Neural progenitor cell (in vitro differentiated cells): ENCODE data around the gene OSGEPL1. TPM values are rescaled to one million over a fixed set of nuclear protein-coding genes. Genes with fewer than 3 reads are reported as not detected.
"Not testable (repeated sequence)": the region's sequence is repeated elsewhere in the genome, so short reads cannot be mapped to it uniquely, and the experiment has no call there.

Experiments
- DNase-seq: peaks from one replicate; pipeline ENCODE4 v3.0.0-alpha.2; 2016; ENCODE audit warnings: low spot score
- H2AFZ ChIP-seq: fragments of 200-600 bp; sonication (generic); replicated peaks from 2 replicates; pipeline ENCODE4 v1.6.1; 2016; ENCODE audit warnings: antibody characterized with exemption
- H3F3A ChIP-seq: fragments of 200-600 bp; sonication (generic); 2 replicates; pipeline ENCODE4 v1.6.1; 2016; ENCODE audit warnings: antibody characterized with exemption, low read depth
- H3K27ac ChIP-seq: fragments of 200-600 bp; sonication (generic); 2 replicates; pipeline ENCODE4 v1.5.1; 2016; ENCODE audit warnings: mild to moderate bottlenecking
- H3K27me3 ChIP-seq: fragments of 200-600 bp; sonication (generic); 2 replicates; pipeline ENCODE4 v1.6.1; 2016; ENCODE audit warnings: mild to moderate bottlenecking, moderate library complexity
- H3K36me3 ChIP-seq: fragments of 200-600 bp; sonication (generic); 2 replicates; pipeline ENCODE4 v1.5.1; 2016
- H3K4me1 ChIP-seq: fragments of 200-600 bp; sonication (generic); 2 replicates; pipeline ENCODE4 v1.6.1; 2016; ENCODE audit warnings: mixed run types
- H3K4me2 ChIP-seq: fragments of 200-600 bp; sonication (generic); 2 replicates; pipeline ENCODE4 v1.6.1; 2016
- H3K4me3 ChIP-seq: fragments of 200-600 bp; sonication (generic); 2 replicates; pipeline ENCODE4 v1.5.1; 2016
- H3K79me2 ChIP-seq: fragments of 200-600 bp; sonication (generic); 2 replicates; pipeline ENCODE4 v1.6.1; 2016; ENCODE audit warnings: low read depth
- H3K9ac ChIP-seq: fragments of 200-600 bp; sonication (generic); 2 replicates; pipeline ENCODE4 v1.6.1; 2016
- H3K9me3 ChIP-seq: fragments of 200-600 bp; sonication (generic); 2 replicates; pipeline ENCODE4 v1.5.1; 2016; ENCODE audit warnings: low read depth
- H4K20me1 ChIP-seq: fragments of 200-600 bp; sonication (generic); 2 replicates; pipeline ENCODE4 v1.6.1; 2016; ENCODE audit warnings: low read depth
- H3K27ac Mint-ChIP-seq: 3 replicates; pipeline ENCODE4 v1.8.0; 2021; ENCODE audit warnings: mixed read lengths
- H3K27me3 Mint-ChIP-seq: 2 replicates; pipeline ENCODE4 v1.8.0; 2022; ENCODE audit warnings: low read depth, mild to moderate bottlenecking, inconsistent platforms, moderate library complexity, mixed read lengths; ENCODE audit not compliant: insufficient read depth
- H3K36me3 Mint-ChIP-seq: 3 replicates; pipeline ENCODE4 v1.8.0; 2021; ENCODE audit warnings: mixed read lengths
- H3K4me1 Mint-ChIP-seq: 3 replicates; pipeline ENCODE4 v1.8.0; 2021; ENCODE audit warnings: mixed read lengths
- H3K4me3 Mint-ChIP-seq: 3 replicates; pipeline ENCODE4 v1.8.0; 2021; ENCODE audit warnings: mild to moderate bottlenecking, moderate library complexity, mixed read lengths
- H3K9me3 Mint-ChIP-seq: 3 replicates; pipeline ENCODE4 v1.8.0; 2020; ENCODE audit warnings: mixed read lengths
- CTCF ChIP-seq: fragments of 200-600 bp; sonication (generic); IDR thresholded peaks from 2 replicates; pipeline ENCODE4 v1.5.1; 2017; ENCODE audit warnings: antibody characterized with exemption, mild to moderate bottlenecking
- EZH2 ChIP-seq: fragments of 200-600 bp; sonication (generic); IDR thresholded peaks from 2 replicates; pipeline ENCODE4 v1.6.1; 2017; ENCODE audit warnings: antibody characterized with exemption, mild to moderate bottlenecking, moderate library complexity
- EZH2phosphoT487 ChIP-seq: fragments of 200-600 bp; sonication (generic); IDR thresholded peaks from 2 replicates; pipeline ENCODE4 v1.6.1; 2017; ENCODE audit warnings: antibody characterized with exemption
- total RNA-seq: library from RNA; depleted of rRNA; stranded (reverse); fragments of >200 nt; gene quantifications from 2 replicates; pipeline ENCODE4 v1.2.3, GENCODE V29; 2015; ENCODE audit warnings: low replicate concordance

OSGEPL1 gene
- total RNA-seq, 1 donor from 2014 or later, result 51.5 TPM

- Histone ChIP-seq H3K27me3 (no peaks in the 10 kb centered on the region), H3K79me2 (no peaks in the 10 kb centered on the region), H3F3A (no peaks in the 10 kb centered on the region), H3K36me3 (no peaks in the 10 kb centered on the region), H3K27ac (no peak overlapping the region), H3K4me3 (no peak overlapping the region), H3K4me2 (no peak overlapping the region), H4K20me1 (no peaks in the 10 kb centered on the region), H3K9ac (no peak overlapping the region), H3K9me3 (no peaks in the 10 kb centered on the region), H3K4me1 (no peaks in the 10 kb centered on the region), H2AFZ (no peak overlapping the region)
- Mint-ChIP-seq H3K27ac (no peak overlapping the region), H3K36me3 (no peaks in the 10 kb centered on the region), H3K27me3 (no peaks in the 10 kb centered on the region), H3K9me3 (no peaks in the 10 kb centered on the region), H3K4me3 (no peak overlapping the region), H3K4me1 (no peaks in the 10 kb centered on the region)
- TF ChIP-seq EZH2phosphoT487 (no peak), EZH2 (no peak), CTCF (no peak)
- DNase-seq, result no peak
These were observed 39.4 kb downstream of the OSGEPL1 start for GRCh38 chr2:189723192-189723591.

- Histone ChIP-seq H3K27me3 (no peaks in the 10 kb centered on the region), H3K79me2 (no peaks in the 10 kb centered on the region), H2AFZ (no peak overlapping the region), H3K9me3 (no peaks in the 10 kb centered on the region), H3K4me3 (no peak overlapping the region), H3K27ac (no peak overlapping the region), H4K20me1 (no peaks in the 10 kb centered on the region), H3K4me2 (no peak overlapping the region), H3F3A (no peaks in the 10 kb centered on the region), H3K4me1 (no peaks in the 10 kb centered on the region), H3K36me3 (no peaks in the 10 kb centered on the region), H3K9ac (no peak overlapping the region)
- Mint-ChIP-seq H3K36me3 (peaks cover 2% of the 10 kb centered on the region), H3K9me3 (peaks cover 11% of the 10 kb centered on the region), H3K27me3 (no peaks in the 10 kb centered on the region), H3K27ac (no peak overlapping the region), H3K4me1 (no peaks in the 10 kb centered on the region), H3K4me3 (no peak overlapping the region)
- TF ChIP-seq EZH2, result no peak
- no peak for TF ChIP-seq EZH2phosphoT487
- TF ChIP-seq CTCF, result no peak
- no peak for DNase-seq
These were observed 43.0 kb downstream of the OSGEPL1 start for GRCh38 chr2:189719571-189719970.

GRCh38 chr2:189717593-189717992, 45.0 kb downstream of the OSGEPL1 start:
- H3K9me3 ChIP-seq, H3K27ac ChIP-seq, H3K36me3 ChIP-seq, H3K36me3 Mint-ChIP-seq, H4K20me1 ChIP-seq, H3K4me1 ChIP-seq, H3K4me3 ChIP-seq, H3K27ac Mint-ChIP-seq, DNase-seq, H3K9ac ChIP-seq, H3K27me3 ChIP-seq, H3K79me2 ChIP-seq, H3K27me3 Mint-ChIP-seq, H2AFZ ChIP-seq, H3K4me3 Mint-ChIP-seq, H3K4me2 ChIP-seq, H3F3A ChIP-seq, H3K4me1 Mint-ChIP-seq: not testable (repeated sequence)
- H3K9me3 Mint-ChIP-seq, result peaks cover 24% of the 10 kb centered on the region

- Histone ChIP-seq H3K36me3 (no peaks in the 10 kb centered on the region), H3K4me2 (no peak overlapping the region), H3K9me3 (no peaks in the 10 kb centered on the region), H3K4me1 (no peaks in the 10 kb centered on the region), H3K27me3 (no peaks in the 10 kb centered on the region), H3K79me2 (no peaks in the 10 kb centered on the region), H4K20me1 (no peaks in the 10 kb centered on the region), H3K9ac (no peak overlapping the region), H2AFZ (no peak overlapping the region), H3F3A (no peaks in the 10 kb centered on the region), H3K4me3 (no peak overlapping the region), H3K27ac (no peak overlapping the region)
- H3K36me3 Mint-ChIP-seq, result peaks cover 5% of the 10 kb centered on the region
- peaks cover 13% of the 10 kb centered on the region for H3K9me3 Mint-ChIP-seq
- no peaks in the 10 kb centered on the region for H3K27me3 Mint-ChIP-seq
- TF ChIP-seq CTCF (no peak), EZH2 (no peak), EZH2phosphoT487 (no peak)
- H3K4me1 Mint-ChIP-seq, result peaks cover 2% of the 10 kb centered on the region
- H3K27ac Mint-ChIP-seq, result no peak overlapping the region
- H3K4me3 Mint-ChIP-seq, result no peak overlapping the region
- no peak for DNase-seq
These were observed 52.9 kb downstream of the OSGEPL1 start for GRCh38 chr2:189709501-189710221.
